ENCODE results near the gene SMIM36. TPM values are rescaled to one million over a fixed set of nuclear protein-coding genes. Genes with fewer than 3 reads are reported as not detected.
"Not testable (repeated sequence)": the region's sequence is repeated elsewhere in the genome, so short reads cannot be mapped to it uniquely, and the experiment has no call there.

Gene SMIM36
- total RNA-seq, 2 donors from 2014 or later = not detected

DNA sequence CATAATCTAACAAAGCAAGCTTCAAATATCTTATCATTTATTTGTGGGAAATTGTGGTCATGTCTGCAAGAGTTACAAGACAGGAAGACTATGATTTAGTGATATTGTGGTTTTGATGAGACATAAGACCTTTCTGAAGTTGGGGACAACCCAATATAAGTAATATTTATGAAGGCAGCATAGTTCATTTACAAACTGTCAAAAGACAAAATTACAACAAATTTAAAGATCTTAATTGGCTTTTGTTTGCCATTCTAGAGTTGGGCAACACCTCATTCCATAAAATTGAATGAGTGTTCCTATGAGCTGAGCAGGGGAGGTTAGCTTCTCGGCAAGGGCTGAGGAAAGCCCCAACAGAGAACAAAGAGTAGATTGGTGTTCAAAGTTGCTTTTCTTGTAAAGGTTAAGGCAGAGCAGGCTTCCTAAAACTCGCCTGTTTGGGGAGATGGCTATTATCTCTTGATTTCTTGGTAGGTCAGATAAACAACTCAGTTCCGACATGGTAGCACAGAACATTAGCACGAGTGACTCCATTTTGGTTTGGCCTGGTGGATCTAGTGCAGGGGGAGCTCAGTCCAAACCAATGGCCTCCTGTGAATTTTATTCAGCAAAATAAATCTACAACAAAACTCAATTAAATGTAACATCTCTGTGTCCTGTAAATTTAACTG is 78.8 kb downstream of the SMIM36 start:
- H3K27ac Mint-ChIP-seq = no peak overlapping the region
- H3K36me3 Mint-ChIP-seq = no peaks in the 10 kb centered on the region
- ATAC-seq = no peak
- no peak for DNase-seq (ENCODE audit: low spot score in 2 of 2)
- H3K9me3 Mint-ChIP-seq = no peaks in the 10 kb centered on the region

DNA sequence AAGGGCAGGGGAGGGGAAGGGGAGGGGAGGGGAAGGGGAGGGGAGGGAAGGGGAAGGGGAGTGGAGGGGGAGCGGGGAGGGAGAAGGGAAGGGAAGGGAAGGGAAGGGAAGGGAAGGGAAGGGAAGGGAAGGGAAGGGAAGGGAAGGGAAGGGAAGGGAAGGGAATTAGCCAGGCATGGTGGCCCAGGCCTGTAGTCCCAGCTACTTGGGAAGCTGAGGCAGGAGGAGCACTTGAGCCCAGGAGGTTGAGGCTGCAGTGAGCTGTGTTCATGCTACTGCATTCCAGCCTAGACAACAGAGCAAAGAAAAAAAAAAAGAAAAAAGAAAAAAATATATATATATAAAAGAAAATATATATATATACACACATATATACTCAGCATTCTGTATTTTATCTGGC is 79.3 kb downstream of the SMIM36 start:
- not testable (repeated sequence) for H3K27ac Mint-ChIP-seq; ATAC-seq; H3K36me3 Mint-ChIP-seq; H3K9me3 Mint-ChIP-seq; DNase-seq (ENCODE audit: low spot score in 2 of 2)

- Mint-ChIP-seq H3K9me3 (no peaks in the 10 kb centered on the region), H3K27ac (no peak overlapping the region), H3K36me3 (no peaks in the 10 kb centered on the region)
- ATAC-seq (no peak), DNase-seq (ENCODE audit: low spot score in 2 of 2) (no peak)
Measured at GRCh38 chr17:55430541-55431288, 80.5 kb downstream of the SMIM36 start.

GRCh38 chr17:55427587-55427882 is 83.7 kb downstream of the SMIM36 start:
- H3K9me3 Mint-ChIP-seq = no peaks in the 10 kb centered on the region
- DNase-seq (ENCODE audit: low spot score in 2 of 2) = no peak
- no peak overlapping the region for H3K27ac Mint-ChIP-seq
- ATAC-seq = no peak
- H3K36me3 Mint-ChIP-seq = no peaks in the 10 kb centered on the region

DNA sequence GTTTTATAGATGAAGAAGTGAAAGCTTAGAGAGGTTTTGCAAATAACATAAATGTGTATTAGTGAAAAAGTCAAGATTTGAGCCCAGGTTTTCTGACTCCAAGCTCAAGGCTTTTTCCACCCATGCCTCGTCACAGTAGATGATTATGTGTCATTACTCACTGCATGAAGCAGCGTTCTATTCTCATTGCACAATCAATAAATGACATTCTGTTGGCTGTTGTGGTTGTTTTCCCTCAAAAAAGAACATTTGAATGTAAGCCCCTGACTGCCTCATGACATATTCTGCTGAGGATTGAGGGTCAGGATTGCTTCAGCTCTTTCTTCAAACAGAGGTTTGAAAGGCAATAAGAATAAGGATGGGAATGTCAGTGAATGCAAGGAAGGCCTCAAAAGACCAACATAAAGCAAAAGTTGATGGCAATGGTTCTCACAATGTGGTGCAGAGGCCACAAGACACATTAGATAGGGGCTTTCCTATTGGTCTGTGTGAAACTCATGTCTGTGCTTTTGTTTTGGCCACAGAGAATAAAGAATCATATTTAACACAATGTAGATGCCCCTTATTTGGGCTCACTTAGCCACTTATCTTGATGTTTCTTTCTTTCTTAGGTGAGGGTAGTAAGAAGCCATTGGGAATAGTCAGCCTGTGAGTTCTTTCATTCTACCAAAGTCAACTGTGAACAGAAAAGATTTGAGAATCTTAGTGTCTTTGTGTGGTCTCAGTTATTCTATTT is 84.2 kb downstream of the SMIM36 start:
- Mint-ChIP-seq H3K9me3 (no peaks in the 10 kb centered on the region), H3K36me3 (no peaks in the 10 kb centered on the region), H3K27ac (no peak overlapping the region)
- DNase-seq (ENCODE audit: low spot score in 2 of 2) (no peak), ATAC-seq (peak in 1 of 2 donors; percentile 18)

DNA sequence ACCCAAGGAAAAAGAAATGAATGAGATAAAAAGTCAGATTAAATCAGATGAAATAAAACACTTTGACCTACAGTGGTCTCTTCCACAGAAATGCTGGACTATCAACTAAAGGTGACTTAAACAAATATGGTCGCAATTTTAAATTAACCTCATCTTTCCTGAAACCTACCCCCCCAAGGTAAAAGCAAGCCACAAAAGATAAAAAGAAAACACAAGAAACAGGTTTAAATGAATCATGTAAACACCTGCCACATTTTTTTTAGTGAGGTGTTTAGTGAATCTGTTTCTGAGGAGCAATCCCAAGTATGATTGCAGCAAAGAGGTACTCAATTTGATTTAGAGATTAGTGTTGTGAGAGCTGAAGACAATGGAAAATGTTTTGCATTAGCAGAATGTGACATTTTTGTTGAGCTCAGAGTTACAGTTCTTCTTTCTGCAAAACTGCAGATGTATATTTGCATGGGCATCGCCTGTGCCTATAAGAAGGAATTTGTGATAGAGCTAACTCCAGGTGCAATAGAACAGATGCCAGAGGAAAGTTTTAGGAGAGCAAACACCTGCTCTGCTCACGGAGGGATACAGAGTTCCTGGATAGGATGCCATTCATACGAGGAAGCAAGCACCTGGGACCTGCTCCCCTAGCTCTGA is 86.2 kb downstream of the SMIM36 start:
- peaks cover 11 to 12% of the 10 kb centered on the region in 2 donors for H3K36me3 Mint-ChIP-seq
- no peak for ATAC-seq
- no peak overlapping the region for H3K27ac Mint-ChIP-seq
- DNase-seq (ENCODE audit: low spot score in 2 of 2) = no peak
- no peaks in the 10 kb centered on the region for H3K9me3 Mint-ChIP-seq

DNA sequence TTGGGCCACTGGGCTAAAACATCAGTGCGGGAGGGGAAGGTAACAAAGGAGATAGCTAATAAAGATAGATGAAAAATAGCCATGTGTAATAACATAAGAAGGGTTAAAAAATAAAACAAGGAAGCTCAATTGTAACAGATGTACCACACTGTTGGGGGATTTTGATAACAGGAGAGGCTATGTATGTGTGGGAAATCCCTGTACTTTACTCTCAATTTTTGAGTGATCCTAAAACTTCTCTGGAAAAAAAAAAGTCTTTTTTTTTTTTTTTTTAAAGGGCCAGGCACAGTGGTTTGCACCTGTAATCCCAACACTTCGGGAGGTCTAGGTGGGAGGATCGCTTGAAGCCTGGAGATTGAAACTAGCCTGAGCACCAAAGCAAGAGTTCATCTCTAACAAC is 87.7 kb downstream of the SMIM36 start:
- H3K27ac Mint-ChIP-seq = no peak overlapping the region
- DNase-seq (ENCODE audit: low spot score in 2 of 2) (no peak), ATAC-seq (no peak)
- H3K36me3 Mint-ChIP-seq = peaks cover 16 to 27% of the 10 kb centered on the region in 2 donors
- H3K9me3 Mint-ChIP-seq = peaks cover 0 to 5% of the 10 kb centered on the region in 2 donors

- not testable (repeated sequence) for DNase-seq (ENCODE audit: low spot score in 2 of 2); H3K9me3 Mint-ChIP-seq; H3K27ac Mint-ChIP-seq; ATAC-seq
- peaks cover 16 to 35% of the 10 kb centered on the region in 2 donors for H3K36me3 Mint-ChIP-seq
Measured at GRCh38 chr17:55422828-55423164, 88.5 kb downstream of the SMIM36 start.

- peak within 1 kb of the TSS; percentile 88 to 97 for H3K27ac Mint-ChIP-seq
- peaks cover 16 to 45% of the 10 kb centered on the region in 2 donors for H3K36me3 Mint-ChIP-seq
- peak in 1 of 2 donors; percentile 22 for DNase-seq (ENCODE audit: low spot score in 2 of 2)
- peaks cover 0 to 6% of the 10 kb centered on the region in 2 donors for H3K9me3 Mint-ChIP-seq
- peak; percentile 3 to 13 for ATAC-seq
Measured at GRCh38 chr17:55421179-55421934, 89.9 kb downstream of the SMIM36 start, which contains the start of gene MMD. Gene MMD (minus strand): TSS chr17:55421835. CDS start chr17:55421695, 140 bp downstream.

DNA sequence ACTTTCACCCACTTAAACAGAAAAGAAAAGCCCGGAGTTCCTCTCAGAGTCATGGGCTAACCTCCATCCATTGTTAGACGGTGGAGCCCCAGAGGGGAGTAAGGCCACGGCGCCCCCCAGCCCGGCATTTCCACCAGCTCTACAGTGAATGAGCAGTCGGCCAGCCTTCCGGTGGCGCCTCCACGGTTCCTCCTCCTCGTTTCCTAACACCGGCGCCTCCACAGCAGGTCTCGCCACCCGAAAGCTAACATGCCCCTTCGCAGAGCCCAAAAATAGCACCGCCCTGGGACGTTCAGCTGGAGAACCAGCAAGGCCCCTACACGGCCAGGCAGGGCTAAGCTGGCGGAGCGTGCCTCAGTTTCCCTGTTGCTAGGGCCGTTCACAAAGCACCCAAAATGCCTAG is 90.5 kb downstream of the SMIM36 start:
- ATAC-seq = peak; percentile 2 to 21
- peak overlapping the region; percentile 88 to 97 for H3K27ac Mint-ChIP-seq
- peaks cover 16 to 47% of the 10 kb centered on the region in 2 donors for H3K36me3 Mint-ChIP-seq
- peaks cover 0 to 6% of the 10 kb centered on the region in 2 donors for H3K9me3 Mint-ChIP-seq
- peak; percentile 39 to 60 for DNase-seq (ENCODE audit: low spot score in 2 of 2)

GRCh38 chr17:55420067-55420775 is 91.0 kb downstream of the SMIM36 start:
- peak in 1 of 2 donors; percentile 22 for DNase-seq (ENCODE audit: low spot score in 2 of 2)
- H3K36me3 Mint-ChIP-seq = peaks cover 16 to 49% of the 10 kb centered on the region in 2 donors
- ATAC-seq = peak in 1 of 2 donors; percentile 36
- H3K9me3 Mint-ChIP-seq = peaks cover 0 to 6% of the 10 kb centered on the region in 2 donors
- H3K27ac Mint-ChIP-seq = peak overlapping the region; percentile 88 to 97

GRCh38 chr17:55418369-55419268 is 92.6 kb downstream of the SMIM36 start:
- H3K36me3 Mint-ChIP-seq = peaks cover 16 to 62% of the 10 kb centered on the region in 2 donors
- peaks cover 0 to 6% of the 10 kb centered on the region in 2 donors for H3K9me3 Mint-ChIP-seq
- ATAC-seq (no peak), DNase-seq (ENCODE audit: low spot score in 2 of 2) (no peak)
- peak overlapping the region; percentile 34 to 54 for H3K27ac Mint-ChIP-seq

DNA sequence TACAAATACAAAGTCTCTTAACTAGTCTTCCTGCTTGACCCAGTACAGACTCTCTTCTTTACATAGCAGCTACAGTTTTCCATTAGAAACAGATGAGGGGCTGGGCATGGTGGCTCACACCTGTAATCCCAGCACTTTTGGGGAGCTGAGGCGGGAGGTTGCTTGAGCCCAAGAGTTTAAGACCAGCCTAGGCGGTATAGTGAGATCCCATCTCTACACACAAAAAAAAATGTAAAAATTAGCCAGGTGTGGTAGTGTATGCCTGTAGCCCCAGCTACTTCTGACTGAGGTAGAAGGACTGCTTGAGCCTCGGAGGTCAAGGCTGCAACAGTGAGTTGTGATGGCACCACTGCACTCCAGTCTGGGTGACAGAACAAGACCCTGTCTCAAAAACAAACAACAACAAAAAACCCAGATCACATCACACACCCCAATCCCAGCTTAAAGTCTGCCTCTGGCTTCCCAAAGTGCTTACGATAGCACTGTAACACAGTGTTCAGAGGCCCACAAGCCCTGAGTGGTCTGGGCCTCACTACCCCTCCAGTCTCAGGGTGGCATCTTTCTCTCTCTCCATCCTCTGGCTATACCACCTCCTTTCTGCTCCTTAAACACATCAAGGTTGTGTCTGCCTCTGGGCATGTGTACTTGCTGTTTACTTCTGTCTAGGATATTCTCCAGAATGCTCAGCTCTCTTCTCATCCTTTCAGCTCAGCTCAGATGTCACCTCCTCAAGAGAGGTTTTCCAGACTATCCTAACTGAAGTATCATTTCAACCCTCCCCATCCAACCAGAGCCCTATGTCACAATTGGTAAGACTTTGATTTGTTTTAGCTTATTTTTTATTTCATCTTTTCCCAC is 93.6 kb downstream of the SMIM36 start:
- no peak for ATAC-seq
- no peak for DNase-seq (ENCODE audit: low spot score in 2 of 2)
- Mint-ChIP-seq H3K27ac (peak overlapping the region; percentile 34 to 54), H3K9me3 (peaks cover 0 to 6% of the 10 kb centered on the region in 2 donors), H3K36me3 (peaks cover 16 to 62% of the 10 kb centered on the region in 2 donors)

GRCh38 chr17:55416470-55417052 is 94.7 kb downstream of the SMIM36 start:
- Mint-ChIP-seq H3K9me3 (peaks cover 0 to 6% of the 10 kb centered on the region in 2 donors), H3K36me3 (peaks cover 16 to 62% of the 10 kb centered on the region in 2 donors), H3K27ac (peak overlapping the region in 1 of 2 donors; percentile 54)
- DNase-seq (ENCODE audit: low spot score in 2 of 2) (no peak), ATAC-seq (no peak)
